Left ventricle myocardium inferior (tissue), 1 donor: ENCODE data around the gene VPS50. TPM values are rescaled to one million over a fixed set of nuclear protein-coding genes. Genes with fewer than 3 reads are reported as not detected.
A peak's percentile ranks its signal among the peaks of the same experiment; 100 is the strongest.

ENCODE experiments used
- DNase-seq: peaks from one replicate; pipeline ENCODE4 v3.0.0-alpha.2; 2020
- H3K27ac ChIP-seq: fragments of 200-600 bp; replicated peaks from 2 replicates; pipeline ENCODE4 v1.8.0; 2021
- H3K27me3 ChIP-seq: fragments of 200-600 bp; 2 replicates; pipeline ENCODE4 v1.8.0; 2021; ENCODE audit warnings: low read depth
- H3K36me3 ChIP-seq: fragments of 200-600 bp; 2 replicates; pipeline ENCODE4 v1.8.0; 2021
- H3K4me1 ChIP-seq: fragments of 200-600 bp; 2 replicates; pipeline ENCODE4 v1.8.0; 2021
- H3K4me3 ChIP-seq: fragments of 200-600 bp; 2 replicates; pipeline ENCODE4 v1.8.0; 2021; ENCODE audit warnings: mild to moderate bottlenecking, moderate library complexity
- H3K9me3 ChIP-seq: fragments of 200-600 bp; replicated peaks from 2 replicates; pipeline ENCODE4 v1.8.0; 2021
- intact Hi-C: fragments of 100-400 bp; cut with micrococcal nuclease; formaldehyde crosslinking; loops from one replicate; pipeline ENCODE4 v1.11.0; 2022
- total RNA-seq: library from RNA; stranded (reverse); fragmentation: NEBNext Ultra II Directional; extraction: Animal tissue kit (Norgen Biotek cat#: 25700); gene quantifications from one replicate; pipeline ENCODE4 v1.2.1, GENCODE V29; 2021
- TF ChIP-seq, protein P1 (sequence below): fragments of 200-600 bp; IDR thresholded peaks from 2 replicates; pipeline ENCODE4 v1.8.0; 2021; ENCODE audit warnings: antibody characterized with exemption, mild to moderate bottlenecking, borderline replicate concordance
- donor health status: DM: no; HTN: yes; CAD: no; lungs with severe emphysema.

The VPS50 gene
- total RNA-seq, 1 donor from 2014 or later: 19.5 TPM

DNA sequence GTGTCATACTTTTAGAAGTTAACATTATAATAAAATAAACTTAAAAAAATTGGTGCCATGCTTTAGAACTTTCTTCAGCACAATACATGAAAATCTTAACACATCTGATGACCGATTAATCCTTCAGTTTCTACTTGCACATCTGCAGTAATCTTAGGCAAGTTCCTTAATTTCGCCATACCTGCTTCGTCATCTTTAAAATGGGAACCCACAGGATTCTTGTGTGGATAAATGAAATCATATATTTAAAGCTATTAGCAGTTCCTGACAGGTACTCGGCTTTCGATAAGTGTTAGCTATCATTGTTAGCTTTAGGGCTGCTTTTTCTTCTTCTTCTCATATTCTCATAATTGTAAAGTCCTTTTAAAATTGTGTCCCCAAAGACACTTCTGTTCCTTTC is 907 bp upstream of the VPS50 start:
- no peak overlapping the region for H3K27ac ChIP-seq
- TF ChIP-seq, protein P1, sequence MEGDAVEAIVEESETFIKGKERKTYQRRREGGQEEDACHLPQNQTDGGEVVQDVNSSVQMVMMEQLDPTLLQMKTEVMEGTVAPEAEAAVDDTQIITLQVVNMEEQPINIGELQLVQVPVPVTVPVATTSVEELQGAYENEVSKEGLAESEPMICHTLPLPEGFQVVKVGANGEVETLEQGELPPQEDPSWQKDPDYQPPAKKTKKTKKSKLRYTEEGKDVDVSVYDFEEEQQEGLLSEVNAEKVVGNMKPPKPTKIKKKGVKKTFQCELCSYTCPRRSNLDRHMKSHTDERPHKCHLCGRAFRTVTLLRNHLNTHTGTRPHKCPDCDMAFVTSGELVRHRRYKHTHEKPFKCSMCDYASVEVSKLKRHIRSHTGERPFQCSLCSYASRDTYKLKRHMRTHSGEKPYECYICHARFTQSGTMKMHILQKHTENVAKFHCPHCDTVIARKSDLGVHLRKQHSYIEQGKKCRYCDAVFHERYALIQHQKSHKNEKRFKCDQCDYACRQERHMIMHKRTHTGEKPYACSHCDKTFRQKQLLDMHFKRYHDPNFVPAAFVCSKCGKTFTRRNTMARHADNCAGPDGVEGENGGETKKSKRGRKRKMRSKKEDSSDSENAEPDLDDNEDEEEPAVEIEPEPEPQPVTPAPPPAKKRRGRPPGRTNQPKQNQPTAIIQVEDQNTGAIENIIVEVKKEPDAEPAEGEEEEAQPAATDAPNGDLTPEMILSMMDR: no peak
- intact Hi-C loops: no loop called here

DNA sequence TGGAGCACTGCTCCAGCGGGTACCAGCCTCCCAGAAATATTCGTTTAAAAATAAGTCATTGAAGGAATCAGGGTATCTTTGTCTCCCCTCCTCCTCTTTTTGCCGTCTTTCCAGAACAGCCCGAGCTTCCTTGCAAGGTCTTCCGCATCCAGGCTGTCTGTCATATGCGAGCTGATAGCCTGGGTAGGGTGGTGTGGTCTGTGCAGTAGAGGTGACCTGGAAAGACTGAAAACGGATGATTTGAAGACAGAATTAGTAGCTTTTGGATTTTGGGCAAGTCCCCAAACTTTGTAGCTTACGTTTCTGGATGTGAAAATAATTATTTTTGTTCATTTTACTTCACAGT is 480 bp downstream of the VPS50 start:
- intact Hi-C loops: no loop called here

More for the DNA sequence above, 907 bp upstream of the VPS50 start:
- Histone ChIP-seq H3K27me3 (no peaks in the 10 kb centered on the region), H3K36me3 (no peaks in the 10 kb centered on the region), H3K4me3 (peak overlapping the region; percentile 86), H3K4me1 (peaks cover 28% of the 10 kb centered on the region), H3K9me3 (no peaks in the 10 kb centered on the region)
- no peak for DNase-seq

DNA sequence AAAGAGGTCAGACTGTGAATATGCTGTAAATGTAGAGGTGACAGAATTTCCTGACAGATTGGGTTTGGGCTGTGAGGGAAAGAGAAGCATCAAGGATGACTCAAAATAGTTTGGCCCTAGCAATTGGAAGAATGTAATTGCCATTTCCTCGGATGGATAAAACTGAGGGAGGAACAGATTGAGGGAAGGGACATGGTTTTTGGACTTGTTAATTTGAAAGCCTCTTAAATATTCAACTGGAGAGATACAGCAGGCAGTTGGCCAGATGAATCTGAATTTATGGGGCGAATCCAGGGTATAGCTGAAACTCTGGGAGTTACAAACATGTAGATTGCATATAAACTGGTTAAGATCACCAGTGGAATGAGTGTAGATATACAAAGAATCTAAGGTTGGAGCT is 3.4 kb downstream of the VPS50 start:
- H3K4me1 ChIP-seq: peaks cover 28% of the 10 kb centered on the region
- H3K27ac ChIP-seq: no peak overlapping the region
- TF ChIP-seq, protein P1: no peak
- no peaks in the 10 kb centered on the region for H3K36me3 ChIP-seq
- H3K9me3 ChIP-seq: no peaks in the 10 kb centered on the region
- intact Hi-C loops: no loop called here
- H3K27me3 ChIP-seq: no peaks in the 10 kb centered on the region
- no peak overlapping the region for H3K4me3 ChIP-seq
- DNase-seq: no peak

More for the DNA sequence above, 480 bp downstream of the VPS50 start:
- H3K27me3 ChIP-seq: no peaks in the 10 kb centered on the region
- H3K4me3 ChIP-seq: peak overlapping the region; percentile 86
- no peaks in the 10 kb centered on the region for H3K36me3 ChIP-seq
- no peaks in the 10 kb centered on the region for H3K9me3 ChIP-seq
- no peak for DNase-seq
- H3K27ac ChIP-seq: peak overlapping the region; percentile 63
- TF ChIP-seq, protein P1: no peak
- H3K4me1 ChIP-seq: peaks cover 28% of the 10 kb centered on the region

DNA sequence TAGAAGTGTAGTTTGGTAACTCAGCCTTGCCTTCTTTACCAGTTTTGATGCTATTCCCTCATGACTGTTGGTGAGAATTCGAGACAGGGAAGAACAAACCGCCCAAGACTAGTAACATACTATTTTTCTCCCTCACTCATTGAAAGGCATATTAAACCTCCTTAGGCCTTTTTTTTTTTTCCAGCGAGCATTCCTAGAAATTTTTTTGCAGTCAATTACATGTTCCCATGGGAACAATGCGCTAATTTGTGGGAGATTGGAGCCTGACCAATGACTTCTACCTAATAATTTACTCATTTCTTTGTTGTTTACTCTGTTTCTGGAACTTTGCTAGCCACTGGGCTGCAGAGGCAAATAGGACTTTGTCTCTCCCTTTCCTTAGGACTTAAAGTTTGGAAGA is 6.0 kb downstream of the VPS50 start:
- DNase-seq: no peak
- Histone ChIP-seq H3K4me3 (no peak overlapping the region), H3K36me3 (peaks cover 9% of the 10 kb centered on the region), H3K27ac (no peak overlapping the region), H3K27me3 (no peaks in the 10 kb centered on the region), H3K4me1 (peaks cover 11% of the 10 kb centered on the region), H3K9me3 (no peaks in the 10 kb centered on the region)
- intact Hi-C loops: no loop called here
- TF ChIP-seq, protein P1: no peak

DNA sequence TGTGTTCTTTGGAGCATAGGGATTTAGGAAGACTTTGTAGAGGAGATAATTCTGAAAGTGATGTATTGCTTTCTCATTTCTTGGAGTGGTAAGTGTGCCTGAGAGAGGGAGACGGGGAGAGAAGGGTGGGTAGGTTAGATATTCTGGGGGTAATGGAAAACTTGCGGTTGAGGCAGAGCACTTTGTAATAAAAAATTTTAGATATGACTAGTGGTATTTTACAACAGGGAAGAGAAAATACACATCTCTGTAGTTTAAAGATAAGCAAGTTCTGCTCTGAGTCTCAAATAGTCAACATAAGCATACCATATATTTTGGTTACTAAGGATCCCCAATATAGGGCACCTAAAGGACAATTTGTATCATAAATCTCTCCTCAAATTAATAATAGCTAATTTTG is 6.6 kb downstream of the VPS50 start:
- no peak for DNase-seq
- Histone ChIP-seq H3K4me3 (no peak overlapping the region), H3K9me3 (no peaks in the 10 kb centered on the region), H3K4me1 (peaks cover 5% of the 10 kb centered on the region), H3K36me3 (peaks cover 9% of the 10 kb centered on the region), H3K27me3 (no peaks in the 10 kb centered on the region), H3K27ac (no peak overlapping the region)
- TF ChIP-seq, protein P1: no peak
- intact Hi-C loops: no loop called here

DNA sequence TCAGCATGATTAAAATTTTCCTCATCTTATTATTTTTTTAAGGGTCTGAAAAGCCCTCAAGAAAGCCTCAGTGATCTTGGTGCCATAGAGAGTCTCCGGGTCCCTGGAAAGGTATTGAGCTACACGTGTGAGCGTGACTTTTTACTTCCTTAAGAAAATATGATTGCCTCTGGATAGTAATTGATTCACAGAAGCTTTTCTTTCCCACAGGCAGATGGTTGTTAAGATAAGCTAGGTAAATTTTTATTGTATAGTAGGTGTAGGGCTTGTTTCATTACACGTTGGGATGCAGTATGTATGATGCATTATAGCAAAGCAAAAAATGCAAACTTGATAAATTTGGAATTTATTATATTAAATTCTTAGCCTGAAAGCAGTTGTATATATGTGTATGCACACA is 7.7 kb downstream of the VPS50 start:
- Histone ChIP-seq H3K27ac (no peak overlapping the region), H3K27me3 (no peaks in the 10 kb centered on the region), H3K36me3 (peaks cover 9% of the 10 kb centered on the region), H3K4me3 (no peak overlapping the region), H3K9me3 (no peaks in the 10 kb centered on the region), H3K4me1 (no peaks in the 10 kb centered on the region)
- DNase-seq: no peak
- intact Hi-C loops: loop anchor here (10.0 kb wide), 1 partner anchor 315 kb away; no protein-coding TSS in a partner anchor
- TF ChIP-seq, protein P1: no peak
